ENCODE results near the gene PARM1. TPM values are rescaled to one million over a fixed set of nuclear protein-coding genes. Genes with fewer than 3 reads are reported as not detected.

PARM1 gene
- polyA plus RNA-seq, 3 donors = 0.06 to 0.54 (median 0.27) TPM

GRCh38 chr4:74900862-74901261 lies 32.1 kb upstream of the PARM1 start:
- no peak overlapping the region for H3K4me3 Mint-ChIP-seq
- no peak for TF ChIP-seq CTCF (IDR thresholded peaks at IDR 0.05)
- no peaks in the 10 kb centered on the region for H3K4me1 ChIP-seq (ENCODE audit: control insufficient read depth in 1 of 2, insufficient read depth in 2 of 2, low read length in 2 of 2)
- H4K20me1 ChIP-seq (ENCODE audit: insufficient read depth, low read length) = no peaks in the 10 kb centered on the region
- H3K27me3 ChIP-seq (ENCODE audit: control insufficient read depth in 2 of 2, insufficient read depth in 2 of 2, low read length in 2 of 2) = no peaks in the 10 kb centered on the region
- no peaks in the 10 kb centered on the region for H3K4me1 Mint-ChIP-seq
- WGBS (ENCODE audit: insufficient coverage) = no CpG with 5 or more reads among the region's 2 CpGs
- H3K79me2 ChIP-seq (ENCODE audit: insufficient read depth, low read length) = no peaks in the 10 kb centered on the region
- no peaks in the 10 kb centered on the region for H3K9me3 Mint-ChIP-seq
- H3K27me3 Mint-ChIP-seq (ENCODE audit: low read depth in 3 of 3) = peaks cover 0 to 6% (median 3%) of the 10 kb centered on the region in 3 donors
- H2AFZ ChIP-seq (ENCODE audit: insufficient read depth, low read depth, low read length, poor library complexity, severe bottlenecking) = no peak overlapping the region
- intact Hi-C loops (cut with micrococcal nuclease) = no loop called here
- H3K9me3 ChIP-seq (replicated peaks in 1 of 2; ENCODE audit: control insufficient read depth in 1 of 2, insufficient read depth in 1 of 2, low read length in 2 of 2) = no peaks in the 10 kb centered on the region
- no peak overlapping the region for H3K27ac Mint-ChIP-seq
- H3K9ac ChIP-seq (ENCODE audit: insufficient read depth, low read length, poor library complexity, severe bottlenecking) = no peak overlapping the region
- no peak overlapping the region for H3K27ac ChIP-seq (ENCODE audit: low read depth in 1 of 2, low read length in 2 of 2)
- H3K36me3 Mint-ChIP-seq = no peaks in the 10 kb centered on the region
- no peak for DNase-seq
- no peak overlapping the region for H3K4me3 ChIP-seq (replicated peaks in 1 of 3; ENCODE audit: low read depth in 2 of 3, low read length in 3 of 3)
- no peaks in the 10 kb centered on the region for H3K36me3 ChIP-seq (replicated peaks in 1 of 2; ENCODE audit: control insufficient read depth in 1 of 2, insufficient read depth in 2 of 2, low read length in 2 of 2)
- no peak overlapping the region for H3K4me2 ChIP-seq (replicated peaks; ENCODE audit: extremely low read depth, low read length, poor library complexity, severe bottlenecking)

GRCh38 chr4:74904509-74905065 lies 28.3 kb upstream of the PARM1 start:
- Histone ChIP-seq H3K4me1 (ENCODE audit: control insufficient read depth in 1 of 2, insufficient read depth in 2 of 2, low read length in 2 of 2) (no peaks in the 10 kb centered on the region), H3K9me3 (replicated peaks in 1 of 2; ENCODE audit: control insufficient read depth in 1 of 2, insufficient read depth in 1 of 2, low read length in 2 of 2) (no peaks in the 10 kb centered on the region), H3K27me3 (ENCODE audit: control insufficient read depth in 2 of 2, insufficient read depth in 2 of 2, low read length in 2 of 2) (no peaks in the 10 kb centered on the region), H3K4me2 (replicated peaks; ENCODE audit: extremely low read depth, low read length, poor library complexity, severe bottlenecking) (no peak overlapping the region), H4K20me1 (ENCODE audit: insufficient read depth, low read length) (no peaks in the 10 kb centered on the region), H3K79me2 (ENCODE audit: insufficient read depth, low read length) (no peaks in the 10 kb centered on the region), H3K36me3 (replicated peaks in 1 of 2; ENCODE audit: control insufficient read depth in 1 of 2, insufficient read depth in 2 of 2, low read length in 2 of 2) (no peaks in the 10 kb centered on the region), H3K4me3 (replicated peaks in 1 of 3; ENCODE audit: low read depth in 2 of 3, low read length in 3 of 3) (no peak overlapping the region), H3K27ac (ENCODE audit: low read depth in 1 of 2, low read length in 2 of 2) (no peak overlapping the region), H2AFZ (ENCODE audit: insufficient read depth, low read depth, low read length, poor library complexity, severe bottlenecking) (no peak overlapping the region), H3K9ac (ENCODE audit: insufficient read depth, low read length, poor library complexity, severe bottlenecking) (no peak overlapping the region)
- Mint-ChIP-seq H3K27ac (no peak overlapping the region), H3K9me3 (no peaks in the 10 kb centered on the region), H3K4me3 (no peak overlapping the region), H3K36me3 (no peaks in the 10 kb centered on the region), H3K4me1 (no peaks in the 10 kb centered on the region), H3K27me3 (ENCODE audit: low read depth in 3 of 3) (peaks cover 0 to 7% (median 3%) of the 10 kb centered on the region in 3 donors)
- DNase-seq = no peak
- intact Hi-C loops (cut with micrococcal nuclease) = no loop called here
- TF ChIP-seq CTCF (IDR thresholded peaks at IDR 0.05) = no peak
- 82% methylated on average over 2 of the region's 3 CpGs for WGBS (ENCODE audit: insufficient coverage)
